Activated CD4-positive, alpha-beta T cell treated with anti-CD3 and anti-CD28 coated beads, Interleukin-2, amount 50 U/mL, for 16 hours (primary cell): ENCODE results near the gene GAL3ST2.
"Not testable (repeated sequence)": the region's sequence is repeated elsewhere in the genome, so short reads cannot be mapped to it uniquely, and the experiment has no call there.

Experiments
- DNase-seq: peaks from one replicate; pipeline ENCODE4 v3.0.0-alpha.2; 2020

GAL3ST2 gene

GRCh38 chr2:241820625-241821384, 44.2 kb downstream of the GAL3ST2 start:
- DNase-seq: no peak

DNA sequence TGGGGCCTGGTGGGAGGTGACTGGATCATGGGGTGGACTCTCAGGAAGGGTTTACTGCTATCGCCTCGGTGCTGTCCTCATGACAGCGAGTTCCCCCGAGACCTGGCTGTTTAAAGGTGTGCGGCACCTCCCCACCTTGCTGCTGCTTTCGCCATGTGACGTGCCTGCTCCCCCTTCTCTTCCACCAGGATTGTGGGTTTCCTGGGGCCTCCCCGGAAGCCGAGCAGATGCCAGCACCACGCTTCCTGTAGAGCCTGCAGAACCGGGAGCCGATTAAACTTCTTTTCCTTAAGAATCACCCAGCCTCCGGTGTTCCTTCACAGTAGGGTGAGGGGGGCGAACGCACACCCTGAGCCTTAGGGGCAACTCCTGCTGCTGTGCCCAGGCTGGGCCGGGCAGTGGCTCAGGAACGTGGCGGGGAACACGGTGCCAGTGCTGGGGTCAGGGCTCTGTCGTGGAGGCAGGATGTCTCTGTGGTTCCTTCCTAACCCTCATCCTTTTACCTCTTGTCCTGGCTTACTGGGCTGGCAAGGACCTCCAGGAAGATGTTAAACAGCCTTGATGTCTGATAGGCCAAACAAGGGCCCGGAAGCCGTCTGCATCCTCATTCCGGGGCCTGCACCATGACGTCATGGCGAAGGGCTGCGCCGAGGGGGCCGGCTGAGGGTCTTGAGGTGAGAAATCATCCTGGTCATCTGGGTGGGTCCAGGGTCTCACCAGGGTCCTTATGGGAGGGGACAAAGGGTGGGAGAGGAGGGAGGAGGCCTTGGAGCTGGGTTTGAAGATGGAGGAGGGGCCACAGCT, 45.0 kb downstream of the GAL3ST2 start:
- DNase-seq: no peak

- no peak for DNase-seq
These were observed 45.6 kb downstream of the GAL3ST2 start for GRCh38 chr2:241822264-241822623.

DNA sequence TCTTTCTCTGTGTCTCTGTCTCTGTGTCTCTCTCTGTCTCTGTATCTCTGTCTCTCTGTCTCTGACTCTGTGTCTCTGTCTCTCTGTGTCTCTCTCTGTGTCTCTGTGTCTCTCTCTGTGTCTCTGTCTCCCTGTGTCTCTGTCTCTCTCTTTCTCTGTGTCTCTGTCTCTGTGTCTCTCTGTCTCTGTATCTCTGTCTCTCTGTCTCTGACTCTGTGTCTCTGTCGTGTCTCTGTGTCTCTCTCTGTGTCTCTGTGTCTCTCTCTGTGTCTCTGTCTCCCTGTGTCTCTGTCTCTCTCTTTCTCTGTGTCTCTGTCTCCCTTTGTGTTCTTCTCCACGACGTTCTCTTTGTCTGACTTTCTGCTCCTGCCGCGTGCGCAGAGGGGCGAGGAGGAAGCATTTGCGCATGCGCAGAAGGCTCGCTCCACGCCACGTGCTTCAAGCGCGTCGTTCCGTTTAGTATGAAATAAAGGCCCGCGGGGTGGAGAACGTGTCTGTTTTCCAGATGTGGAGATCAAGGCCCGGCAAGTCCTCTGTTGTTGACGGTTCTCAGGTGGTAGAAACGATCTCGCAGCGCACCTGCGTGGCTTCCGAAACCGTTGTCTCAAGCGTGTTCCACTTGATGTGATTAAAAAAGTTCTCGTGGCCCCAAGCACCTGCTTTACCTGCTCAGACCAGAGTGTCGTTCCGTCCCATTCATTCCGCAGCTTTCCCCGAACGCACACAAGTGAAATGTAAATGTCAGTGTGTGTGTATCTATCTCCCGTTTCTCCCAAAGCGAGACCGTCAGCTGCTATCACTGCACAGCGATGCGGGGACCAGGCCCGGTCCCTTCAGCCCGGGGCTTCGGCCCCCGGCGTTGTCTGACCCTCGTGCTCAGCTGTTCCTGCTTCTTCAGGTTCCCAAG, 47.2 kb downstream of the GAL3ST2 start:
- not testable (repeated sequence) for DNase-seq

DNA sequence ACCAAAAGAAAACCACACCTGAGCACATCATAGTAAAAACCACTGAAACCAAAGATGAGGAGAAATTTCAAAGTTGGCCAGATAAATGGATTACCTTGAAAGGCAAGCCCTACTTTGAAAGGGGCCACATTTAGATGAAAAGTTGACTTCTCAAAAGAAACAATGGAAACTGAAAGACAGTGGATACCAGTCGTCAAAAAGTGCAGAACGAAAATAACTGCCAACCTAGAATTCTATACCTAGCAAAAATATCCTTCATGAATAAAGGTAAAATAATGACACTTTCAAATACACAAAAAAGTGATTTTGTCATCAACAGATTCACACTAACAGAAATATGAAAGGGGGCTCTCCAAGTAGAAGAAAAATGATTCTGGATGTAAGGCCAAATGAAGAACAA, 50.8 kb downstream of the GAL3ST2 start:
- DNase-seq: no peak

- no peak for DNase-seq
These were observed 56.6 kb downstream of the GAL3ST2 start for GRCh38 chr2:241833101-241833663.

- not testable (repeated sequence) for DNase-seq
These were observed 57.3 kb downstream of the GAL3ST2 start for GRCh38 chr2:241833756-241834526.

DNA sequence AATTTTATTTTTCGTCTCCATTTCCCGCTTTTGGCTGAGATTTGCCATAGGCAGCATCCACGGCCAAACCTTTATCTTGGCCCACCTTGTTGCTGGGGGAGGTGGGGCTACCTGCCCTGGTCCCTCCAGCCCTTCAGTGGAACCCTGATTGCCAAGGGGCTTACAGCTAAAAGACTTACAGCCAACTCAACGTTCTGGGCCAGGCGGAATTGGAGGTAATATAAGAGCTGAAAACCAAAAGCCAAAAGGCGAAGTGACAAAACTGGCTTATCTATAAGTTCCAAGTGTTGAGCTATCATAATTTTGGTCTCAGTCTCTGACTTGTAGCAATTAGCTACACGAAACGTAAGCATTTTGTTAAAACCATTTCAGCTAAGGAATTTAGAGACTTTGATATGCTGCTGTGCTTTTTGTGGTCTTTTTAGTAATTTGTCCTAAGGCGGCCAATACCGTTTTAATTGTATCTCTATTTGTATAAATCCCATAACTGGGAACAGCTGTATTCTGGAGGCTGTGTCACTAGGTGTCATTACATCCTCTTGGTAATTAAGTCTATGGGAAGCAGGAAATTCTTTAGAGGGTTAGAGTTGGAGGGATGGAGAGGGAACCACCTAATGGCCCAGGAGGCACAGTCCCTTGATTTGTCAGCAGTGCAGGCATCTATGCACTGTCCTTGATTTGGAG, 58.0 kb downstream of the GAL3ST2 start:
- no peak for DNase-seq

GRCh38 chr2:241835611-241836010, 59.0 kb downstream of the GAL3ST2 start:
- DNase-seq: no peak

DNA sequence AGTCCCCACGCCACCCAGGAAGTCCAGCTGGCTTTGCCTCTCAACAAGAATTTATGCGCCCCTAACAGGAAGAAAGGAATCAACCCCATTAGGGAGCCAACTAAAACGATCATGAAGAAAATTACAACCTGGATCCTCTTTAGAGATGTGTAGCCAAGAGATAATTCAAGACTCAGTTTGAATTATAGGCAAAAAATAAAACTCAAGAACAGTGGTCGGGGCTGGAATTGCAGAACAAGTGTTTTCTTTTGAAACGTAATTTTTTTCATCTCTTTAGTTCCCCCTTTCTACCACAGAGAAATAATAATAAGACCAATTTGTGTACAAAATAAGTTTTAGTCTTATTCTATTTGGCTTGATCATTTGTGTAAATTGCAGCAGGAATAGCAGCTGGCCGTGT, 59.7 kb downstream of the GAL3ST2 start:
- DNase-seq: no peak

GRCh38 chr2:241837197-241837965, 60.8 kb downstream of the GAL3ST2 start:
- DNase-seq: no peak

DNA sequence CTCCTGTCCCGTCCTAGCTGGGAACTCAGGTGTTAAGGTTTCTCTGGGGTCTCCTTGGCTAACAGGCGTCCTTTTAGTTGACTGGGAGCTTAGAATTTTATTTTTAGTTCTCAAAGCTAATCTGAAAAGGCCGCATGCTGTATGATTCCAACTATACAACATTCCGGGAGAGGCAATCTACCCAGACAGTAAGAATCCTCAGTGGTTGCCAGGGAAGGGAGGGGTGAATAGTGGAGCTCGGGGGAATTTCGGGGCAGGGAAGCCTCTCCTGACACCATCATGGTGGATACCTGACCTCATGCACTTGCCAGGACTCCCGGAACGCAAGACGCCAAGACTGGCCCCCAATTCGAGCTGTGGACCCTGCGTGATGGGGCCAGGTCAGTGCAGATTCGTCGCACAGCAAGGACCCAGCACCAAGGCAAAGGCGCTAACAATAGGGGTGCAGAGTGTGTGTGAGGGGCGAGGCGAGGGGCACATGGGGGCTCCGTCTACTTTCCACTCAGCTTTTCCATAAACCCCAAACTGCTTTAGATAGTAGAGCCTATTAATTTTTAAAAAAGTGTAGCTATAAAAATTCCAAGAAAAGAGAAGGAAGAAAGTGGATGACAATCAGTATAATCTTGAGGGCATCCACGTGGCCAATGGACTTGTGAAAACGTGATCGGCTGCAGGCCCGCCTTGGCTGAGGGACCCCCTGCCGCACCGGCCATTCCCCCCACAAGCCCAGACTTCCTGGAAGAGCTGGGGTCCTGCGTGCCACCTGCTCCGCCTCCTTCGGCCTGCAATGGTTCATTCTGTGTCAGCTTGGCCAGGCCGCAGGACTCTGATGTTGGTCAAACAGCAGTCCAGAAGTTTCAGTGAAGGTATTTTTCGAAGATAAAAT, 64.8 kb downstream of the GAL3ST2 start:
- DNase-seq: no peak

- no peak for DNase-seq
These were observed 65.4 kb downstream of the GAL3ST2 start for GRCh38 chr2:241842067-241842415.

DNA sequence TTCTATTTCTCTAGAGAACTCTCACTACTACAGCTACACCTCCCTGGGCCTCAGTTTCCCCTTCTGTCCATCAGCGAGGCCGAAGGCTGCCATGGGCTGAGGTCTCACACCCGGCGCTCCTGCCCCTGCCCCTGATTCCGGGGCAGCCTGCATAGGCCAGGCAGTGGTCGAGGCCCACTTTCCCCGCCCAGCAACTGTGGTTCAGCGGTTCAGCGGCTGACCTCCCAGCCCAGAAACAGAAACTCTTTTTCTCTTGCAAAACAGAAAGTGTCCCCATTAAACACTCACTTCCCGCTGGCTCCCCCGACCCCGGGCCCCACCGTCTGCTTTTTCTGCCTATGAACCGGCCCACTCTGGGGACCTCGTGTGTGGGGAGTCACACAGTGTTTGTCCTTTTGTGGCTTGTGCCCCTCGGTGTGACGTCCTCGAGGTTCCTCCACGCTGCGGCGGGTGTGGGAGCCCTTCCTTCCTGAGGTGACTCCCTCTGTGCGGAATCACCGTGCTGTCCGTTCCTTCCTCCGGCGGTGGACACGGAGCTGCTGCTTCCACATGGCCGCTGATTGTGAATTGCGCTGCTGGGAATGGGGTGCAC, 66.1 kb downstream of the GAL3ST2 start:
- DNase-seq: peak; percentile 32

DNA sequence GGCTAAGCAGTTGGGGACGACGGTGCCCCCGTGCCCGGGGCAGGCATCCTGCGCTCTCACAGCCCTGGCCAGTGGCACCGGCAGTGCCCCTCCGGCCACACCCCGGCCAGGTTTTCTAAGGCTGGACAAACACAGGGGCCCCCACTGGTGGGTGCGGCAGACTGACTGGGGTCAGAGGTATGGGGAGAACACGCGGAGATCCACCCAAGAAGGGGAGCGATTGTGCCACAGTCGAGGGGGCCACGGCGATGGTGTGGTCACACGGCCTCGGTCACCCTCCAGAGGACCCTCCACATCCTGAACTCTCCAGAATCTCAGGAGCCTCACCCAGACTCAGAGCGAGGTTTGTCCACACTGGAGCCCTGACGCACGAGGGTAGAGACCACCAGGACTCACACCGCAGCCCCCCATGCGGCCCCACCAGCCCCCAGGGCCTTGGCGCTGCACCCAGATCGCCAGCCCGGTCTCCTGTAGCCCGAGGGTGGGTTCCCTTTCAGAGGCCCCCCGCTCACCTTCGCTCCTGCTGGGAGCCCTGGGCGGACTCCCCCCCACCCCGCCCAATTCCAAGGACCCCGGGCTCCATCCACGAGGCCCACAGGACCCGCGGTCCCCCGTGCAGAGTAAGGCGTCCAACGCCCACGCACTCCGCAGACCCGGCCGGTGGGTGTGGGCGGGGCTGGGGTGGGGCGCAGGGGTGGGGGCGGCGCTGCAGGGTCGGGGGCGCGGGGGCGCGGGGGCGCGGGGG, 66.9 kb downstream of the GAL3ST2 start:
- DNase-seq: no peak

DNA sequence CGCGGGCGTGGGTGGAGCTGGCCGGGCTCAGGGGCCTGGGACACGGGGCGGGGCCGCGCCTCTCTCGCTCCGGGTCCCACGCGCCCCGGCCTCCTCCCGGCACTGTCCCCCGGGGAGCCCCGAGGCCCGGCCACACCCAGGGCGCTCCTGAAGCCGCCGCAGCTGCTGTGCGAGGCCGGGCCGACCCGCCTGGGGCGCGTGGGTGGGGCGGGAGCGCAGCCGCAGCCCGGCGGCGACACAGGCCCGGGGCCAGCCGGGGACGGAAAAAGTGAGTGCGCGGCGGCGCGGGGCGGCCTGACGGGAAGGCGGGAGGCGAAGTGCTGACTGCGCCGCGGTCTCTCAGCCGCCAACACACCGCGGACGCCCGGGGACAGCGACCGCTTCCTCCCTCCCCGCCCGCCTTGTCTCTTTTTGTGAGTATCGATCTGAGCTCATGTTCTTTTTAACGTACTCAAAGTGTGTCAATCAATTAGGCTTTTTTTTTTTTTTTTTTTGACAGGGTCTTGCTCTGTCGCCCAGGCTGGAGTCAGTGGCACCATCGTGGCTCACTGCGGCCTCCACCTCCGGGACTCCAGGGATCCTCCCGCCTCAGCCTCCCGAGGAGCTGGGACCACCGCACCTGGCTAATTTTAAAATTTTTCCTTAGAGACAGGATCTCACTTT, 67.6 kb downstream of the GAL3ST2 start:
- peak; percentile 79 for DNase-seq

GRCh38 chr2:241844831-241845578, 68.4 kb downstream of the GAL3ST2 start:
- no peak for DNase-seq
